Measurements from ENCODE around the gene TNS3. TPM values are rescaled to one million over a fixed set of nuclear protein-coding genes. Genes with fewer than 3 reads are reported as not detected.

The TNS3 gene
- total and polyA plus RNA-seq, 2 donors (not counting 1 experiment from before 2014, with no cell fraction given) = 11.4 to 77.5 TPM

- no peaks in the 10 kb centered on the region for H3K9me3 ChIP-seq (ENCODE audit: control extremely low read depth in 1 of 3, control insufficient read depth in 2 of 3, insufficient read depth in 1 of 3, low read length in 2 of 3)
- no peak overlapping the region for H3K9ac ChIP-seq (ENCODE audit: low read length)
- no peak overlapping the region for H3K4me3 Mint-ChIP-seq
- H3K4me1 Mint-ChIP-seq = no peaks in the 10 kb centered on the region
- H3K9me3 Mint-ChIP-seq (ENCODE audit: insufficient read depth) = no peaks in the 10 kb centered on the region
- H3K4me2 ChIP-seq (replicated peaks; ENCODE audit: low read depth, low read length, poor library complexity, severe bottlenecking) = no peak overlapping the region
- no peaks in the 10 kb centered on the region for H3K79me2 ChIP-seq (ENCODE audit: control insufficient read depth, insufficient read depth, low read length)
- ChIA-PET CTCF (interaction anchor here (1.4 to 3.9 kb wide), 2 partner anchors 550 to 676 kb away, joined by 7 to 29 read pairs; no protein-coding TSS in a partner anchor), POLR2A (no interaction called here)
- H3K27ac ChIP-seq (ENCODE audit: low read length in 2 of 2) = no peak overlapping the region
- no peak overlapping the region for H2AFZ ChIP-seq (ENCODE audit: insufficient read depth, low read depth, low read length, poor library complexity, severe bottlenecking)
- H3K36me3 ChIP-seq (replicated peaks in 1 of 2; ENCODE audit: control extremely low read depth in 1 of 2, control insufficient read depth in 1 of 2, extremely low read depth in 1 of 2, insufficient read depth in 2 of 2, low read length in 1 of 2) = no peaks in the 10 kb centered on the region
- TF ChIP-seq EZH2 (IDR thresholded peaks at IDR 0.05; ENCODE audit: borderline replicate concordance, insufficient read depth, low read depth, low read length, poor library complexity, severe bottlenecking) = no peak
- no peak for TF ChIP-seq CTCF (IDR thresholded peaks at IDR 0.05)
- WGBS (ENCODE audit: insufficient coverage) = 96% methylated on average over 7 of the region's 7 CpGs
- no peaks in the 10 kb centered on the region for H3K27me3 Mint-ChIP-seq
- H3K4me3 ChIP-seq (ENCODE audit: control extremely low read depth in 1 of 5, extremely low read depth in 1 of 5, insufficient read depth in 1 of 5, low read depth in 2 of 5, low read length in 4 of 5) = no peak overlapping the region
- no peaks in the 10 kb centered on the region for H3K27me3 ChIP-seq (replicated peaks in 1 of 4; ENCODE audit: control extremely low read depth in 1 of 4, control insufficient read depth in 3 of 4, insufficient read depth in 4 of 4, low read length in 3 of 4)
- ATAC-seq (ENCODE audit: low read depth) (no peak), DNase-seq (no peak)
- no peak overlapping the region for H3K27ac Mint-ChIP-seq
- intact Hi-C loops (cut with micrococcal nuclease) = loop anchor here (5.0 kb wide), 1 partner anchor 668 kb away; no protein-coding TSS in a partner anchor
- H3K4me1 ChIP-seq (ENCODE audit: control insufficient read depth in 2 of 2, insufficient read depth in 2 of 2, low read length in 2 of 2) = no peaks in the 10 kb centered on the region
- H4K20me1 ChIP-seq (ENCODE audit: control insufficient read depth, insufficient read depth, low read length, poor library complexity, severe bottlenecking) = no peaks in the 10 kb centered on the region
Observed at GRCh38 chr7:47268851-47269836, 312.8 kb downstream of the TNS3 start.

GRCh38 chr7:47267346-47267745, 314.6 kb downstream of the TNS3 start:
- H3K79me2 ChIP-seq (ENCODE audit: control insufficient read depth, insufficient read depth, low read length) = no peaks in the 10 kb centered on the region
- no peak overlapping the region for H3K27ac Mint-ChIP-seq
- H3K4me3 ChIP-seq (ENCODE audit: control extremely low read depth in 1 of 5, extremely low read depth in 1 of 5, insufficient read depth in 1 of 5, low read depth in 2 of 5, low read length in 4 of 5) = no peak overlapping the region
- no peaks in the 10 kb centered on the region for H3K4me1 ChIP-seq (ENCODE audit: control insufficient read depth in 2 of 2, insufficient read depth in 2 of 2, low read length in 2 of 2)
- DNase-seq (no peak), ATAC-seq (ENCODE audit: low read depth) (no peak)
- 76% methylated on average over 5 of the region's 7 CpGs for WGBS (ENCODE audit: insufficient coverage)
- H3K27me3 Mint-ChIP-seq = no peaks in the 10 kb centered on the region
- no peak overlapping the region for H3K27ac ChIP-seq (ENCODE audit: low read length in 2 of 2)
- ChIA-PET CTCF (interaction anchor here (0.6 to 5.0 kb wide), 23 partner anchors 9 to 844 kb away, joined by 3 to 99 read pairs (median 12); no protein-coding TSS in a partner anchor), POLR2A (no interaction called here)
- H3K4me3 Mint-ChIP-seq = no peak overlapping the region
- H4K20me1 ChIP-seq (ENCODE audit: control insufficient read depth, insufficient read depth, low read length, poor library complexity, severe bottlenecking) = no peaks in the 10 kb centered on the region
- TF ChIP-seq CTCF (IDR thresholded peaks at IDR 0.05) (no peak), EZH2 (IDR thresholded peaks at IDR 0.05; ENCODE audit: borderline replicate concordance, insufficient read depth, low read depth, low read length, poor library complexity, severe bottlenecking) (no peak)
- no peaks in the 10 kb centered on the region for H3K27me3 ChIP-seq (replicated peaks in 1 of 4; ENCODE audit: control extremely low read depth in 1 of 4, control insufficient read depth in 3 of 4, insufficient read depth in 4 of 4, low read length in 3 of 4)
- no peaks in the 10 kb centered on the region for H3K36me3 ChIP-seq (replicated peaks in 1 of 2; ENCODE audit: control extremely low read depth in 1 of 2, control insufficient read depth in 1 of 2, extremely low read depth in 1 of 2, insufficient read depth in 2 of 2, low read length in 1 of 2)
- intact Hi-C loops (cut with micrococcal nuclease) = loop anchor here (5.0 kb wide), 1 partner anchor 670 kb away; no protein-coding TSS in a partner anchor
- H3K4me1 Mint-ChIP-seq = no peaks in the 10 kb centered on the region
- no peak overlapping the region for H2AFZ ChIP-seq (ENCODE audit: insufficient read depth, low read depth, low read length, poor library complexity, severe bottlenecking)
- H3K9ac ChIP-seq (ENCODE audit: low read length) = no peak overlapping the region
- no peaks in the 10 kb centered on the region for H3K9me3 Mint-ChIP-seq (ENCODE audit: insufficient read depth)
- H3K9me3 ChIP-seq (ENCODE audit: control extremely low read depth in 1 of 3, control insufficient read depth in 2 of 3, insufficient read depth in 1 of 3, low read length in 2 of 3) = no peaks in the 10 kb centered on the region
- H3K4me2 ChIP-seq (replicated peaks; ENCODE audit: low read depth, low read length, poor library complexity, severe bottlenecking) = no peak overlapping the region

Data from B cell (primary cell).